Measurements from ENCODE around the gene MRPL36.
"Not testable (repeated sequence)": the region's sequence is repeated elsewhere in the genome, so short reads cannot be mapped to it uniquely, and the experiment has no call there.

The MRPL36 gene

GRCh38 chr5:1800472-1801221, 1.0 kb upstream of the MRPL36 start:
- Histone ChIP-seq H3K4me1 (ENCODE audit: control insufficient read depth in 1 of 2, insufficient read depth in 1 of 2, low read depth in 1 of 2, low read length in 1 of 2) (peaks cover 24 to 25% of the 10 kb centered on the region in 2 experiments), H3K27ac (peak overlapping the region; percentile 90), H3K9me3 (no peaks in the 10 kb centered on the region), H3K36me3 (peaks cover 54% of the 10 kb centered on the region), H3K27me3 (no peaks in the 10 kb centered on the region), H3K4me3 (ENCODE audit: low read depth in 1 of 2, low read length in 1 of 2) (peak overlapping the region; percentile 76 to 96)
- TF ChIP-seq CTCF (IDR thresholded peaks at IDR 0.05), result no peak

GRCh38 chr5:1799110-1799601, 481 bp downstream of the MRPL36 start:
- peaks cover 24 to 25% of the 10 kb centered on the region in 2 experiments for H3K4me1 ChIP-seq (ENCODE audit: control insufficient read depth in 1 of 2, insufficient read depth in 1 of 2, low read depth in 1 of 2, low read length in 1 of 2)
- H3K4me3 ChIP-seq (ENCODE audit: low read depth in 1 of 2, low read length in 1 of 2), result peak overlapping the region; percentile 76 to 96

GRCh38 chr5:1798589-1798988, 1.0 kb downstream of the MRPL36 start:
- H3K27me3 ChIP-seq, H3K27ac ChIP-seq, H3K9me3 ChIP-seq: not testable (repeated sequence)
- Histone ChIP-seq H3K4me1 (ENCODE audit: control insufficient read depth in 1 of 2, insufficient read depth in 1 of 2, low read depth in 1 of 2, low read length in 1 of 2) (peaks cover 24 to 25% of the 10 kb centered on the region in 2 experiments), H3K4me3 (ENCODE audit: low read depth in 1 of 2, low read length in 1 of 2) (peak overlapping the region in 1 of 2 experiments; percentile 76), H3K36me3 (peaks cover 35% of the 10 kb centered on the region)

More at GRCh38 chr5:1799110-1799601, 481 bp downstream of the MRPL36 start:
- TF ChIP-seq CTCF (IDR thresholded peaks at IDR 0.05), result no peak
- Histone ChIP-seq H3K27me3 (no peaks in the 10 kb centered on the region), H3K9me3 (no peaks in the 10 kb centered on the region), H3K27ac (peak overlapping the region; percentile 90), H3K36me3 (peaks cover 40% of the 10 kb centered on the region)

GRCh38 chr5:1797855-1798254, 1.8 kb downstream of the MRPL36 start:
- Histone ChIP-seq H3K9me3 (no peaks in the 10 kb centered on the region), H3K27ac (no peak overlapping the region), H3K36me3 (peaks cover 28% of the 10 kb centered on the region), H3K4me3 (ENCODE audit: low read depth in 1 of 2, low read length in 1 of 2) (no peak overlapping the region), H3K4me1 (ENCODE audit: control insufficient read depth in 1 of 2, insufficient read depth in 1 of 2, low read depth in 1 of 2, low read length in 1 of 2) (peaks cover 24 to 25% of the 10 kb centered on the region in 2 experiments), H3K27me3 (no peaks in the 10 kb centered on the region)
- TF ChIP-seq CTCF (IDR thresholded peaks at IDR 0.05), result no peak

GRCh38 chr5:1797103-1797800, 2.4 kb downstream of the MRPL36 start:
- no peak for TF ChIP-seq CTCF (IDR thresholded peaks at IDR 0.05)
- Histone ChIP-seq H3K27ac (no peak overlapping the region), H3K9me3 (no peaks in the 10 kb centered on the region), H3K36me3 (peaks cover 28% of the 10 kb centered on the region), H3K27me3 (no peaks in the 10 kb centered on the region), H3K4me3 (ENCODE audit: low read depth in 1 of 2, low read length in 1 of 2) (no peak overlapping the region), H3K4me1 (ENCODE audit: control insufficient read depth in 1 of 2, insufficient read depth in 1 of 2, low read depth in 1 of 2, low read length in 1 of 2) (peaks cover 24 to 25% of the 10 kb centered on the region in 2 experiments)
